Stimulated activated CD4-positive, alpha-beta T cell treated with anti-CD3 and anti-CD28 coated beads, Interleukin-4, amount 100 ng/mL, for 48 hours (primary cell): ENCODE measurements around the gene TMC4.
"Not testable (repeated sequence)": the region's sequence is repeated elsewhere in the genome, so short reads cannot be mapped to it uniquely, and the experiment has no call there.

Experiments
- DNase-seq, 2 donors: peaks; one replicate each; pipeline ENCODE4 v3.0.0-alpha.2; 2020; ENCODE audit warnings: low read depth in 2 of 2

TMC4 gene

GRCh38 chr19:54203151-54203611 is 30.2 kb upstream of the TMC4 start:
- no peak for DNase-seq

GRCh38 chr19:54201980-54202379 is 29.0 kb upstream of the TMC4 start:
- DNase-seq, result no peak

GRCh38 chr19:54201172-54201701 is 28.3 kb upstream of the TMC4 start:
- no peak for DNase-seq

- DNase-seq, result no peak
Measured at GRCh38 chr19:54199401-54199800, 26.4 kb upstream of the TMC4 start.

GRCh38 chr19:54197121-54197520 is 24.2 kb upstream of the TMC4 start:
- DNase-seq, result no peak

- DNase-seq, result no peak
Measured at GRCh38 chr19:54196536-54196935, 23.6 kb upstream of the TMC4 start.

GRCh38 chr19:54194463-54194862 is 21.5 kb upstream of the TMC4 start:
- DNase-seq, result not testable (repeated sequence)

GRCh38 chr19:54193011-54193410 is 20.1 kb upstream of the TMC4 start:
- DNase-seq, result no peak

GRCh38 chr19:54191811-54192453 is 19.0 kb upstream of the TMC4 start:
- no peak for DNase-seq

GRCh38 chr19:54191011-54191810 is 18.3 kb upstream of the TMC4 start, which contains the start of gene TSEN34:
TSEN34 (plus strand) TSS chr19:54191308; CDS start chr19:54191365, 57 bp downstream.
- peak; percentile 79 to 82 for DNase-seq

GRCh38 chr19:54190503-54191010 is 17.6 kb upstream of the TMC4 start:
- peak; percentile 100 for DNase-seq

GRCh38 chr19:54189735-54190502 is 17.0 kb upstream of the TMC4 start:
- DNase-seq, result peak; percentile 100

GRCh38 chr19:54189145-54189734 is 16.3 kb upstream of the TMC4 start, which contains the start of gene MBOAT7:
MBOAT7 (minus strand) TSS chr19:54189580; CDS start chr19:54188508, 1,072 bp downstream.
- DNase-seq, result no peak

GRCh38 chr19:54188215-54188871 is 15.4 kb upstream of the TMC4 start:
- peak in 1 of 2 donors; percentile 61 for DNase-seq

GRCh38 chr19:54186934-54187381 is 14.0 kb upstream of the TMC4 start:
- no peak for DNase-seq

- DNase-seq, result no peak
Measured at GRCh38 chr19:54186351-54186750, 13.4 kb upstream of the TMC4 start.

GRCh38 chr19:54183431-54183830 is 10.5 kb upstream of the TMC4 start:
- no peak for DNase-seq

GRCh38 chr19:54181894-54182293 is 8.9 kb upstream of the TMC4 start:
- DNase-seq, result not testable (repeated sequence)

GRCh38 chr19:54180691-54181091 is 7.7 kb upstream of the TMC4 start:
- DNase-seq, result no peak

GRCh38 chr19:54179921-54180461 is 7.0 kb upstream of the TMC4 start:
- DNase-seq, result no peak
